ENCODE data around the gene GPR146.

- no peak for TF ChIP-seq CTCF (IDR thresholded peaks at IDR 0.05)
- TF ChIP-seq EP300 (IDR thresholded peaks at IDR 0.05): no peak
- no peak for TF ChIP-seq POLR2A (IDR thresholded peaks at IDR 0.05)
Measured at GRCh38 chr7:1076184-1077072, 32.1 kb downstream of the GPR146 start.
